Gastroesophageal sphincter (tissue), 4 donors: ENCODE results near the gene CIAO3. TPM values are rescaled to one million over a fixed set of nuclear protein-coding genes. Genes with fewer than 3 reads are reported as not detected.

Experiments
- ATAC-seq: fragments of 150-250 bp; one replicate; pipeline ENCODE4 v1.9.1; 2016; ENCODE audit warnings: mild to moderate bottlenecking, moderate library complexity
- H3K27ac ChIP-seq, 4 donors: fragments of 200-600 bp; sonication (generic) in 3 of 4; 1 replicate in 3 of 4; 2 replicates in 1 of 4; pipeline ENCODE4 v1.5.1; 2016 to 2019
- H3K27me3 ChIP-seq: fragments of 200-600 bp; sonication (generic); one replicate; pipeline ENCODE4 v1.5.1; 2019
- H3K36me3 ChIP-seq, 2 donors: fragments of 200-600 bp; sonication (generic); one replicate each; pipeline ENCODE4 v1.5.1; 2019; ENCODE audit warnings: control low read depth in 1 of 2
- H3K4me1 ChIP-seq, 3 donors: fragments of 200-600 bp; sonication (generic); 1 replicate in 2 of 3; 2 replicates in 1 of 3; pipeline ENCODE4 v1.5.1; 2016 to 2019; ENCODE audit warnings: control low read depth in 2 of 3
- H3K4me3 ChIP-seq, 2 donors: fragments of 200-600 bp; sonication (generic); one replicate each; pipeline ENCODE4 v1.5.1; 2019; ENCODE audit warnings: mild to moderate bottlenecking in 1 of 2, moderate library complexity in 1 of 2
- H3K9me3 ChIP-seq, 3 donors: fragments of 200-600 bp; sonication (generic); one replicate each; pipeline ENCODE4 v1.5.1; 2017 to 2019; ENCODE audit warnings: control low read depth in 2 of 3
- EP300 ChIP-seq: sonication (generic); formaldehyde crosslinking; IDR thresholded peaks from one replicate; pipeline ENCODE4 v1.6.1; 2017; ENCODE audit warnings: antibody characterized with exemption, mild to moderate bottlenecking
- POLR2A ChIP-seq, 2 donors: fragments of 450-650 bp; IDR thresholded peaks; one replicate each; pipeline ENCODE4 v1.6.1; 2017; ENCODE audit warnings: antibody characterized with exemption in 2 of 2, mild to moderate bottlenecking in 2 of 2, moderate library complexity in 1 of 2
- POLR2AphosphoS5 ChIP-seq: sonication (generic); formaldehyde crosslinking; IDR thresholded peaks from one replicate; pipeline ENCODE4 v1.6.1; 2017; ENCODE audit warnings: antibody characterized with exemption
- WGBS, 2 donors: methylation state at CpG; one replicate each; pipeline ENCODE4 v1.1.5; 2018; ENCODE audit warnings: low coverage in 1 of 2; 5-methylcytosine and 5-hydroxymethylcytosine counted together
- total RNA-seq, 4 donors: library from RNA; depleted of rRNA; stranded (reverse); fragments of >200 nt; gene quantifications; one replicate each; pipeline ENCODE4 v1.1.0, GENCODE V29; 2016
- TF ChIP-seq, protein P1 (sequence below), 4 experiments: fragments of 200-600 bp in 2 of 4; fragments of 450-650 bp in 2 of 4; sonication (generic) in 1 of 4; IDR thresholded peaks; one replicate each; pipeline ENCODE4 v1.5.1; 2017 to 2019; ENCODE audit warnings: antibody characterized with exemption in 4 of 4, mild to moderate bottlenecking in 2 of 4, moderate library complexity in 2 of 4

Gene CIAO3
- total RNA-seq, 4 donors from 2014 or later, result 18.5 to 46.7 (median 25.6) TPM

DNA sequence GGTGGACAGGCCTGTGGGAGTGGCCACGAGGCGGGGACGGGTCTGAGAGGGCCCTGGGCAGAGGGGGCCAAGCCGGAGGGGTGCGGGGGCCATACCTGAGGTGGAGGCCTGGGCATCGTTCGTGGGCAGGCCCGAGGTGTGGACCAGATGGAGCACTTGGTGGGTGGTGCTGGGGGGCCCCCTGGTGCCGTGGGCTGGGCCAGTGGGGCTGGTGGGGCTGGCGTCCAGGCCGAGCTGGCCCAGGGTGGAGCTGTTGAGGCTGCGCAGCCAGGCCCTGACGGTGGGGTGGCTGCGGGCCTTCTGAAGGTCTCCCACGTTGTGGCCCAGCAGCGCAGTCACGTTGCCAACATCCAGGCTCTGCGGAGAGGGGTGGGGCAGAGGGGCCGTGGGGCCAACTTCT is 29.1 kb upstream of the CIAO3 start:
- Histone ChIP-seq H3K9me3 (no peaks in the 10 kb centered on the region), H3K27me3 (peaks cover 52% of the 10 kb centered on the region), H3K36me3 (no peaks in the 10 kb centered on the region), H3K4me1 (no peaks in the 10 kb centered on the region), H3K27ac (no peak overlapping the region), H3K4me3 (no peak overlapping the region)
- ATAC-seq, result no peak
- no CpG with 5 or more reads among the region's 19 CpGs for WGBS, 2 donors
- no peak for TF ChIP-seq POLR2A (IDR thresholded peaks at IDR 0.05)
- TF ChIP-seq EP300, result no peak
- no peak for TF ChIP-seq POLR2AphosphoS5
- TF ChIP-seq, protein P1, sequence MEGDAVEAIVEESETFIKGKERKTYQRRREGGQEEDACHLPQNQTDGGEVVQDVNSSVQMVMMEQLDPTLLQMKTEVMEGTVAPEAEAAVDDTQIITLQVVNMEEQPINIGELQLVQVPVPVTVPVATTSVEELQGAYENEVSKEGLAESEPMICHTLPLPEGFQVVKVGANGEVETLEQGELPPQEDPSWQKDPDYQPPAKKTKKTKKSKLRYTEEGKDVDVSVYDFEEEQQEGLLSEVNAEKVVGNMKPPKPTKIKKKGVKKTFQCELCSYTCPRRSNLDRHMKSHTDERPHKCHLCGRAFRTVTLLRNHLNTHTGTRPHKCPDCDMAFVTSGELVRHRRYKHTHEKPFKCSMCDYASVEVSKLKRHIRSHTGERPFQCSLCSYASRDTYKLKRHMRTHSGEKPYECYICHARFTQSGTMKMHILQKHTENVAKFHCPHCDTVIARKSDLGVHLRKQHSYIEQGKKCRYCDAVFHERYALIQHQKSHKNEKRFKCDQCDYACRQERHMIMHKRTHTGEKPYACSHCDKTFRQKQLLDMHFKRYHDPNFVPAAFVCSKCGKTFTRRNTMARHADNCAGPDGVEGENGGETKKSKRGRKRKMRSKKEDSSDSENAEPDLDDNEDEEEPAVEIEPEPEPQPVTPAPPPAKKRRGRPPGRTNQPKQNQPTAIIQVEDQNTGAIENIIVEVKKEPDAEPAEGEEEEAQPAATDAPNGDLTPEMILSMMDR (IDR thresholded peaks at IDR 0.05), result no peak

DNA sequence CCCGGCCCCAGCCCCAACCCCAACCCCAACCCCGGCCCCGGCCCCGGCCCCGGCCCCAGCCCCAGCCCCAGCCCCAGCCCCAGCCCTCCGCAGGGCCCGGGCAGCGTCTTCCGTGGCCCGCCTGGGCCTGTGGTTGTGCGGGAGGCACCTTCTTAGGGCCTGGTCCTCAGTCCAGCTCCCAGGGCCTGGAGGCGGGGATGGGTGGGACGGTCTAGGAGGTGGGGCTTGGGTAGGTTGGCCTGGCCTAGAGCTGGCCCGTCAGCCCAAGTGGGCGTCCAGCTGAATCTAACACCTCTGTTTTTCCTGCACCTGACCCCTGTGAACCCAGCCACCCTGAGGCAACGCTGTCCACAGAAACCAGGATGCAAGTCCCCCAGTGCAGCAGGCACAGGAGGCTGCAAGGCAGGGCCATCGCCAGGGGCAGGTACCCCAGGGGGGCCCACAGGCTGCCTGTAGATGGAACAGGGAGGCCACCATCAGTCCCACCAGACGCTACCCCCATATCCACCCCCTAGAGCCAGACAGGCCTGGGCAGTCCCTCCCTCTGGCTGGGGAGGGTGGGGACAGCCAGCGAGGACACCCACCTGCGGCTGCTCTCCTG is 28.5 kb upstream of the CIAO3 start:
- Histone ChIP-seq H3K4me1 (no peaks in the 10 kb centered on the region), H3K27ac (no peak overlapping the region), H3K9me3 (no peaks in the 10 kb centered on the region), H3K36me3 (no peaks in the 10 kb centered on the region), H3K27me3 (peaks cover 52% of the 10 kb centered on the region), H3K4me3 (no peak overlapping the region)
- TF ChIP-seq EP300, result no peak
- TF ChIP-seq POLR2AphosphoS5, result no peak
- TF ChIP-seq, protein P1 (IDR thresholded peaks at IDR 0.05), result no peak
- TF ChIP-seq POLR2A (IDR thresholded peaks at IDR 0.05), result no peak
- ATAC-seq, result no peak
- WGBS, 2 donors, result no CpG with 5 or more reads among the region's 20 CpGs

DNA sequence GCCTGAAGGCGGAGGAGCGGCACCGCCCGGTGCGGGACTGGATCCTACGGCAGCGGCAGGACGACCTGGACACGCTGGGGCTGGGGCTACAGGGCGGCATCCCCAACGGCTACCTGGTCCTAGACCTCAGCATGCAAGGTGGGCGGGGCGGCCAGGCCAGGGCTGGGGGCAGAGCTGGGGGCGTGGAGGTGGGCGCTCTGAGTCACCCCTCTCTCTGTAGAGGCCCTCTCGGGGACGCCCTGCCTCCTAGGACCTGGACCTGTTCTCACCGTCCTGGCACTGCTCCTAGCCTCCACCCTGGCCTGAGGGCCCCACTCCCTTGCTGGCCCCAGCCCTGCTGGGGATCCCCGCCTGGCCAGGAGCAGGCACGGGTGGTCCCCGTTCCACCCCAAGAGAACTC is 27.6 kb upstream of the CIAO3 start:
- no peak for TF ChIP-seq POLR2A (IDR thresholded peaks at IDR 0.05)
- TF ChIP-seq EP300, result no peak
- TF ChIP-seq, protein P1 (IDR thresholded peaks at IDR 0.05), result no peak
- TF ChIP-seq POLR2AphosphoS5, result no peak
- Histone ChIP-seq H3K4me1 (no peaks in the 10 kb centered on the region), H3K4me3 (no peak overlapping the region), H3K36me3 (no peaks in the 10 kb centered on the region), H3K27me3 (peaks cover 55% of the 10 kb centered on the region), H3K27ac (no peak overlapping the region), H3K9me3 (no peaks in the 10 kb centered on the region)
- ATAC-seq, result no peak
- no CpG with 5 or more reads among the region's 21 CpGs for WGBS, 2 donors

GRCh38 chr16:767743-768235 is 27.0 kb upstream of the CIAO3 start:
- Histone ChIP-seq H3K27ac (no peak overlapping the region), H3K27me3 (peaks cover 62% of the 10 kb centered on the region), H3K9me3 (no peaks in the 10 kb centered on the region), H3K4me1 (no peaks in the 10 kb centered on the region), H3K36me3 (no peaks in the 10 kb centered on the region), H3K4me3 (no peak overlapping the region)
- no peak for TF ChIP-seq POLR2AphosphoS5
- TF ChIP-seq POLR2A (IDR thresholded peaks at IDR 0.05), result no peak
- TF ChIP-seq EP300, result no peak
- TF ChIP-seq, protein P1 (IDR thresholded peaks at IDR 0.05), result no peak
- ATAC-seq, result no peak
- 46% methylated on average over 4 of the region's 38 CpGs; no CpG with 5 or more reads in 1 of the 2 donors for WGBS, 2 donors
